ENCODE measurements around the gene ALKBH4.

GRCh38 chr7:102431617-102432298, 32.9 kb downstream of the ALKBH4 start:
- TF ChIP-seq CTCF (IDR thresholded peaks at IDR 0.05; ENCODE audit: extremely low read depth in 1 of 2, insufficient read depth in 1 of 2, low read depth in 1 of 2, low read length in 2 of 2) (no peak), POLR2A (IDR thresholded peaks at IDR 0.05; ENCODE audit: low read depth, low read length) (no peak), MAX (IDR thresholded peaks at IDR 0.05; ENCODE audit: insufficient read depth, insufficient read length) (no peak), GATA2 (IDR thresholded peaks at IDR 0.05; ENCODE audit: insufficient read depth, insufficient read length, low read depth, low read length) (no peak), JUN (IDR thresholded peaks at IDR 0.05; ENCODE audit: borderline replicate concordance, insufficient read depth, insufficient read length, low read depth) (no peak), EZH2 (IDR thresholded peaks at IDR 0.05; ENCODE audit: borderline replicate concordance, low read depth, low read length, severe bottlenecking) (no peak), POLR2AphosphoS5 (IDR thresholded peaks at IDR 0.05; ENCODE audit: insufficient read depth, low read depth, low read length) (no peak), MYC (IDR thresholded peaks at IDR 0.05; ENCODE audit: low read depth, low read length) (no peak)

Data from endothelial cell of umbilical vein (primary cell).